Motor neuron (in vitro differentiated cells): ENCODE measurements around the gene SLC22A17. TPM values are rescaled to one million over a fixed set of nuclear protein-coding genes. Genes with fewer than 3 reads are reported as not detected.

Experiments used
- ATAC-seq, 8 experiments: fragments of 200-7000 bp; cut with Tn5 transposase; replicated peaks in 6 of 8; 2 replicates each; pipeline ENCODE4 v1.8.0; 2021; ENCODE audit warnings: mild to moderate bottlenecking in 8 of 8, moderate library complexity in 8 of 8
- H3K27ac ChIP-seq, 2 donors: fragments of 250-450 bp; sonication (Bioruptor Pico); 2 replicates each; pipeline ENCODE4 v1.9.0; 2021; ENCODE audit warnings: antibody characterized with exemption in 2 of 2, mild to moderate bottlenecking in 2 of 2, moderate library complexity in 1 of 2
- H3K4me1 ChIP-seq, 2 donors: fragments of 250-450 bp; sonication (Bioruptor Pico); replicated peaks in 1 of 2; 2 replicates each; pipeline ENCODE4 v1.6.1; 2021; ENCODE audit warnings: antibody characterized with exemption in 2 of 2, mild to moderate bottlenecking in 2 of 2, moderate library complexity in 1 of 2
- H3K4me3 ChIP-seq, 5 donors: fragments of 250-450 bp; sonication (Bioruptor Pico); 2 replicates each; pipeline ENCODE4 v1.9.0; 2021; ENCODE audit warnings: antibody characterized with exemption in 5 of 5, mild to moderate bottlenecking in 5 of 5, moderate library complexity in 4 of 5
- WGBS, 10 experiments: fragments of 450-650 bp; shearing (Covaris generic); methylation state at CpG; one replicate each; pipeline ENCODE4 v1.0.0; 2022; 5-methylcytosine and 5-hydroxymethylcytosine counted together
- in situ Hi-C, 9 experiments: fragments of 400-800 bp; cut with MboI; loops; one replicate each; pipeline ENCODE4 v1.15.0; 2021; ENCODE audit warnings: low sequenced_read_pairs in 9 of 9, low pct_unique_long_range_greater_than_20kb in 2 of 9; ENCODE audit not compliant: unreplicated experiment in 9 of 9
- total RNA-seq, 8 experiments: library from RNA; unstranded; fragments of 300-600 nt; gene quantifications; 2 replicates each; pipeline versions ENCODE4 v1.2.3 to v1.2.4, GENCODE V29; 2022

The SLC22A17 gene
- total RNA-seq, 8 experiments from 2014 or later = 3.1 to 110 (median 39.3) TPM

DNA sequence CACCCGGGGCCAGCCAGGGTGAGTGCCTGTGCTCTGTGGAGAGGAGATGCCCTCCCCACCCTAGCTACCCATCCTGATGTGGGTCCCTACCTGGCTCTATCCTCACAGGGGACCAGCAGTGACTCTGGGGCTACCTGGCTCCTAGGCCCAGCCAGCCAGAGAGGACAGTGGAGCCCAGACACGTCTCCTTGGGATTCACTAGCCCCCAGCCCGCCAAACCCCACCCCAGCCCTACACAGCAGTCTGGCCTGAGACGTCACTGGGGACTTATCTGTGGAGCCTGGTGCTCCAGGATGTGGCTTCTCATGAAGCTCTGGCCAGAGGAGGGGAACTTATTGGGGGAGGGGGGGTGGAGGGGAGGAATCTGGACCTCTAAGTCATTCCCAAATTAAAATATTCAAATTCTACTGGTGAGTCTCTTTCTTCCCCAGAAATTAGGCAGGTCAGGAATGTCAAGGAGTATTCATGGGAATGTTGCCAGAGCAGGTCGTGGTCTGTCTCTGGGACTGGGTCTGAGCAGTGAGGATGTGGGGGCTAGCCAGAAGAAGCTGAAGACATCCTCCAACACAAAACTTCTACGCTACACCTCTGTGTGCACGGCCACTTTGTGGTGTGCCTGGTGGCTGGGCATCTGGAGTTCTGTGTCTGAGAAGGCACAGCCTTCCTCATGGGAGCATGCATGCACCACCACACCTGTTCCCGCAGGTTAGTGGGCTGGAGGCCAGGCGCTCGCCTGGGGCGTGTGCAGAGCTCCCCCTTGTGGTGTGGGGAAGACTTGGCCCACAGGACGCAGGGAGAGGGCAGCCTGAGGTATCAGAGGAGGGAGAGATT is 26.9 kb upstream of the SLC22A17 start:
- no peak overlapping the region for H3K4me3 ChIP-seq
- 33 to 85% (median 50%) methylated on average over 2 to 6 of the region's 12 CpGs; no CpG with 5 or more reads in 6 of the 10 experiments for WGBS, 10 experiments
- H3K27ac ChIP-seq = no peak overlapping the region
- in situ Hi-C loops = loop anchor here in 1 of 9 experiments (10.0 kb wide), 1 partner anchor 55 kb away; the partner anchor contains the start of gene PABPN1
- ATAC-seq = peak in 7 of 8 experiments; percentile 38 to 93 (median 74)
- H3K4me1 ChIP-seq = no peaks in the 10 kb centered on the region

DNA sequence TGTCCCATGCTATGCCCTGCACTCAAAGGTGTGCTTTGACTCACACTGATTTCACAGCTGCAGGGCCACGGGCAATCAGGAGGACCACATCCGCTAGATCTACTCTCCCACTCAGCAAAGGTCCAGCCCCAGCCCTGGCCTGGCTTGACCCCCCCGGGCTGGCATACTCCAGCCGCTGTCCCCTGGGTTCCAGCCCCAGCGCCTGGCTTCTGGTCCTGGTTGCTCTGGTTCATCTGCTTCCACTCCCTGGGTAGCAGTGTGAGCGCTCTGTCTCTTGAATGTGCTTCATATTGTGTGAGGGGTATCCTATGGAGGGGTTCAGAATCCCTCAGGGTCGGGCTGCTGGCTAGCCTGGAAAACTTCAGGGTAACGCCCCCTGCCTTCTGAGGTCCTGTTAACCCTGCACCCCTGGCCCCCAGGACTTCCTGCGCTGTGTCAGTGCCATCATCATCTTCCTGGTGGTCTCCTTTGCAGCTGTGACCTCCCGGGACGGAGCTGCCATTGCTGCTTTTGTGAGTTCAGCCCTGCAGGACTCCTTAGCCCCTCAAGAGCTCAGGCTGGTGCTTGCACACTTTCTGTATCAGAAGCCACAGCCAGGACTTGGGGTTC is 26.0 kb upstream of the SLC22A17 start:
- Histone ChIP-seq H3K27ac (no peak overlapping the region), H3K4me1 (no peaks in the 10 kb centered on the region), H3K4me3 (no peak overlapping the region)
- ATAC-seq = no peak
- WGBS, 10 experiments = 40 to 100% (median 71%) methylated on average over 1 to 5 of the region's 11 CpGs; no CpG with 5 or more reads in 4 of the 10 experiments
- in situ Hi-C loops = loop anchor here in 1 of 9 experiments (10.0 kb wide), 1 partner anchor 54 kb away; the partner anchor contains the start of gene PABPN1

DNA sequence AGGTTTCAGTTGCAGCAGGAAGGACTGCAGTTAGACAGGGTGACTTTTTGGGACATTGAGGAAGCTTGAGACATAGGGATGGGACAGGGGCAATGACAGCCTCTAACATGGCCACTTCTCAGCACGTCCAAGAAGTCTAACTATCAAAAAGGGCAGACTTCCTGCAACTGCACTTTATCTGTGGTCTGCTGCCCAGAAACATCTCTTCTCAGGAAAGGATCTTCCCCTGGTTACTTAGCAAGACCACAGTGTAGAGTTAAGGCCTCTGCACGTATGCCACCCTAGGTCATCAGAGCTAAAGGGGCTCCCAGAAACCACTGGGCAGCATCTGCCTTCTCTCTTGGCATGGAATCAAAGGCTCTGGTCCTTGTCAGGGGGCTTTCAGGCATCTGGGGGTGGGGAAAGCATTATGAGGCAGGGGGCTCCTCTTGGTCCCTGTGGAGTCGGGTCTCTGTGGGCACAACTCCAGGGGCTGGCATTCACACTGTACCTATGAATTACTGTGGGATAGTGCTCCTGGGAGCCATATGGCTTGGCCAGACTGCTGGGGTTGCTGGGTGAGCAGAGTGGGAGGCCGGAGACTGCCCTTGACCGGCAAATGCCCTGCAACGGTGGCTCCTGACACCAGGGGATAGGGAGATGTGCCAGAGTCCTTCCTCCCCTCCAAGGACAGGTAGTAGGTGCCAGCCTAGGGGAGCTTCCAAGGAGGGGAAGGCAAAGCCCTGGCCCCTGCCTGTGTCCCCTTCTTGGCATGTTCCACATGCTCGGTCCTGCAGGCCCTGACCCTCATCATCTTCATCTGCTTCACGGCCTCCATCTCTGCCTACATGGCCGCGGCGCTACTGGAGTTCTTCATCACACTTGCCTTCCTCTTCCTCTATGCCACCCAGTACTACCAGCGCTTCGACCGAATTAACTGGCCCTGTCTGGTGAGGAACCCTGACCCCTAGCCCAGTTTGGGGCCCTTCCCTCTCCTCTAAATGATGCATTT is 25.2 kb upstream of the SLC22A17 start:
- no peaks in the 10 kb centered on the region for H3K4me1 ChIP-seq
- ATAC-seq = no peak
- H3K4me3 ChIP-seq = no peak overlapping the region
- 28 to 100% (median 80%) methylated on average over 2 to 7 of the region's 14 CpGs; no CpG with 5 or more reads in 3 of the 10 experiments for WGBS, 10 experiments
- H3K27ac ChIP-seq = no peak overlapping the region
- in situ Hi-C loops = loop anchor here in 1 of 9 experiments (10.0 kb wide), 1 partner anchor 53 kb away; the partner anchor contains the start of gene PABPN1

DNA sequence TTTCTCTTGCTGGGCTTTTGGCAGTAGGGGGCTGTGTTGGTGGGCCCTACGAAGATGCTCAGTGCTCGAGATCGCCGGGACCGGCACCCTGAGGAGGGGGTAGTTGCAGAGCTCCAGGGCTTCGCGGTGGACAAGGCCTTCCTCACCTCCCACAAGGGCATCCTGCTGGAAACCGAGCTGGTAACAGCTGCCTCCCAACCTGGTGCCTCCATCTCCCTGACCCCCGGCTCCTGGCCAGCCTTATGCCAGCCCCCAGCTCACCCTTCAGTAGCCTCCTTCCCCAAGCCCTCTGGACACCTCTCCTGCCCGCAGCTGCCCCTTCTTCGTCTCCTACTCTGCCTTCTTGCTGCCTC is 24.5 kb upstream of the SLC22A17 start:
- no peak for ATAC-seq
- in situ Hi-C loops = loop anchor here in 1 of 9 experiments (10.0 kb wide), 1 partner anchor 52 kb away; the partner anchor contains the start of gene PABPN1
- no peak overlapping the region for H3K27ac ChIP-seq
- H3K4me3 ChIP-seq = no peak overlapping the region
- H3K4me1 ChIP-seq = no peaks in the 10 kb centered on the region
- WGBS, 10 experiments = 30 to 53% (median 45%) methylated on average over 1 to 4 of the region's 11 CpGs; no CpG with 5 or more reads in 6 of the 10 experiments

DNA sequence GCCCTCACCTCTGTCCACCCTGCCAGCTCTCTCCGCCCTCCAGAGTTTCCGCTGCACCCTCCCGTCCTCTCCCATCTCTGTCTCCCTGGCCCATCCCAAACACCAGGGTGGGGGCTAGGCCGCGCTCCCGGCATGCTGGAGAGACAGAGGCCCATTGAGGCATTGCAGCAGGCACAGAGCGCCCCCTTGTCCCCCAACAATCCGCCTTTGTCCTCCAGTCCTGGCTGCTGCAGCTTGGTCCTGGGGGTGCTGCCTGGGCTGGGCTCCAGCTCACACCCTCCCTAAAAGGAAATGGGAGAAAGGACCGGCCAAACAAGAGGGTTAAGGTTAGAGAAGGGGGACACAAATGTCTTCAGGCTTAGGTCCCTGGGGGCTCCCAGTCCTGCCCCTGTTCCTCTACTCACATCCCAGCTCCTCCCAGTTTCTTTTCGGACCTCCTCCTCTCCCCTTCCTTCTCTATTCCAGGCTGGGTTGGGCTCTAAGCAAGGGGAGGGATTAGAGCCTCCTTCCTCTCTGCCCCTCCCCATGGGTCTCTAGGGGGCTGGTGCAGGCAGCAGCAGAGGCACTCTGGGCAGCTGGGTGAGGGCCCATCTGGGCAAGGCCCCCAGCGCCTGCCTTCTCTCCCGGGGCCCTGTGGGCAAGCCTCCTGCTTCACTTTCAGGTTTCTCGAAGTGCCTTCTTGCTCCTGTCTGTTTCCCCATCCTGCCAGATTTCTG is 24.0 kb upstream of the SLC22A17 start, which contains the start of gene CMTM5:
Gene CMTM5, plus strand, starts transcription at position 565 of the 716 bp plus-strand sequence. CDS start 206 bp downstream, outside the sequence.
- Histone ChIP-seq H3K4me1 (no peaks in the 10 kb centered on the region), H3K27ac (no peak within 1 kb of the TSS), H3K4me3 (no peak within 1 kb of the TSS)
- in situ Hi-C loops = loop anchor here in 1 of 9 experiments (10.0 kb wide), 1 partner anchor 52 kb away; the partner anchor contains the start of gene PABPN1
- peak in 2 of 8 experiments; percentile 36 to 54 for ATAC-seq
- 20 to 100% (median 49%) methylated on average over 1 to 4 of the region's 13 CpGs; no CpG with 5 or more reads in 4 of the 10 experiments for WGBS, 10 experiments

DNA sequence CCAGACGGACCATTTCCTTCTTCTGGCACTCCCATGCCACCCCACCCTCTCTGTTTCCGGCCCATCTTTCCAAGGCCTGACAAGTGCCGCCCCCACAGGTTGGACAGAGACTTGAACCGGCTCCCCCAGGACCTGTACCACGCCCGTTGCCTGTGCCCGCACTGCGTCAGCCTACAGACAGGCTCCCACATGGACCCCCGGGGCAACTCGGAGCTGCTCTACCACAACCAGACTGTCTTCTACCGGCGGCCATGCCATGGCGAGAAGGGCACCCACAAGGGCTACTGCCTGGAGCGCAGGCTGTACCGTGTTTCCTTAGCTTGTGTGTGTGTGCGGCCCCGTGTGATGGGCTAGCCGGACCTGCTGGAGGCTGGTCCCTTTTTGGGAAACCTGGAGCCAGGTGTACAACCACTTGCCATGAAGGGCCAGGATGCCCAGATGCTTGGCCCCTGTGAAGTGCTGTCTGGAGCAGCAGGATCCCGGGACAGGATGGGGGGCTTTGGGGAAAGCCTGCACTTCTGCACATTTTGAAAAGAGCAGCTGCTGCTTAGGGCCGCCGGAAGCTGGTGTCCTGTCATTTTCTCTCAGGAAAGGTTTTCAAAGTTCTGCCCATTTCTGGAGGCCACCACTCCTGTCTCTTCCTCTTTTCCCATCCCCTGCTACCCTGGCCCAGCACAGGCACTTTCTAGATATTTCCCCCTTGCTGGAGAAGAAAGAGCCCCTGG is 23.0 kb upstream of the SLC22A17 start:
- in situ Hi-C loops = loop anchor here in 1 of 9 experiments (10.0 kb wide), 1 partner anchor 51 kb away; the partner anchor contains the start of gene PABPN1
- no peak overlapping the region for H3K27ac ChIP-seq

DNA sequence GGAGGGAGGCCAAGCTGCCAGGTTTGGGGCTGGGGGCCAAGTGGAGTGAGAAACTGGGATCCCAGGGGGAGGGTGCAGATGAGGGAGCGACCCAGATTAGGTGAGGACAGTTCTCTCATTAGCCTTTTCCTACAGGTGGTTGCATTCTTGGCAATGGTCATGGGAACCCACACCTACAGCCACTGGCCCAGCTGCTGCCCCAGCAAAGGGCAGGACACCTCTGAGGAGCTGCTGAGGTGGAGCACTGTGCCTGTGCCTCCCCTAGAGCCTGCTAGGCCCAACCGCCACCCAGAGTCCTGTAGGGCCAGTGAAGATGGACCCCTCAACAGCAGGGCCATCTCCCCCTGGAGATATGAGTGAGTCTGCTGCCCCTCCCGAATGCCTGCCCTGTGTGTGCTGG is 20.4 kb upstream of the SLC22A17 start:
- Histone ChIP-seq H3K4me3 (no peak overlapping the region), H3K4me1 (no peaks in the 10 kb centered on the region), H3K27ac (no peak overlapping the region)
- no peak for ATAC-seq
- 0 to 80% (median 30%) methylated on average over 1 of the region's 3 CpGs; no CpG with 5 or more reads in 6 of the 10 experiments for WGBS, 10 experiments
- in situ Hi-C loops = loop anchor here in 1 of 9 experiments (10.0 kb wide), 1 partner anchor 48 kb away; the partner anchor contains the start of gene PABPN1

More for the DNA sequence above, 23.0 kb upstream of the SLC22A17 start:
- 29 to 100% (median 93%) methylated on average over 1 to 6 of the region's 21 CpGs; no CpG with 5 or more reads in 3 of the 10 experiments for WGBS, 10 experiments
- ATAC-seq = no peak
- no peak overlapping the region for H3K4me3 ChIP-seq
- no peaks in the 10 kb centered on the region for H3K4me1 ChIP-seq

DNA sequence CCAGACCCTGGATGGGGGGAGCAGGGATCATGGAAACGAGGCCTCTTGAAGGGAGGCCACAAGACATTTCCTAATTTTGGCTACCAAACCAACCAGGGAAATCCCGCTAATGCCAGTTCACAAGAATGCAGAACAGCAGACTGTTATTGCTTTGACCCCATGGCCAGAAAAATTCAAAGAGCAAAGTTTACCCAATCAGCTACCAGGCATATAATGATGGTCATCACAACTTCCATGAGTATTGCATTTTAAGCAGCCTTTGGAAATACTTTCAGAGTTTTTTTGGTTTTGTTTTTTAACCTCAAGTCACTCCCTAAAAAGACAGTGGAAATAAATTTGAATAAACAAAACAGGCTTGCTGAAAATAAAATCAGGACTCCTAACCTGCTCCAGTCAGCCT is 19.8 kb upstream of the SLC22A17 start, which contains the start of gene IL25:
Gene IL25, plus strand, starts transcription at position 301 of the 400 bp plus-strand sequence.
- 13 to 75% (median 39%) methylated on average over 1 to 2 of the region's 2 CpGs; no CpG with 5 or more reads in 4 of the 10 experiments for WGBS, 10 experiments
- no peak within 1 kb of the TSS for H3K27ac ChIP-seq
- H3K4me3 ChIP-seq = no peak within 1 kb of the TSS
- in situ Hi-C loops = loop anchor here in 1 of 9 experiments (10.0 kb wide), 1 partner anchor 48 kb away; the partner anchor contains the start of gene PABPN1
- H3K4me1 ChIP-seq = no peaks in the 10 kb centered on the region
- no peak for ATAC-seq

DNA sequence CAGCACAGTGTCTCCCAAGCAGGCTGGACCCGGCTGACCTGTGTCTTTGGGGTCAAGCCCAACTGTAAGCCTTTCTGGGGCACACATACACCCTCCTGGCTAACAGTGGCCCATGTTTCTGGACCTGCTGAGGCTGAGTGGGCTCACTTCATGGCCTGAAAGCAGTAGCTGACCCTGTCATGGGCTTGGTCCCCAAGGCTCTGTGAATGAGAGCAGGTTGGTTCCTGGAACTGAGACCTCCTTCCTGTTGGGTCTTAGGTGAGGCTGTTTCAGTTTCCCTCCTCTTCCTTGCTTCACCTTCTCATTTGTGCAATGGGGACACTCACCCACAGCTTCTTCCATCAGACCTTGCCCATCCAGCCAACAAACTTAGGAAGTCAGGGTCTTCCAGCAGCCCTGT is 19.2 kb upstream of the SLC22A17 start:
- in situ Hi-C loops = loop anchor here in 1 of 9 experiments (10.0 kb wide), 1 partner anchor 47 kb away; the partner anchor contains the start of gene PABPN1

DNA sequence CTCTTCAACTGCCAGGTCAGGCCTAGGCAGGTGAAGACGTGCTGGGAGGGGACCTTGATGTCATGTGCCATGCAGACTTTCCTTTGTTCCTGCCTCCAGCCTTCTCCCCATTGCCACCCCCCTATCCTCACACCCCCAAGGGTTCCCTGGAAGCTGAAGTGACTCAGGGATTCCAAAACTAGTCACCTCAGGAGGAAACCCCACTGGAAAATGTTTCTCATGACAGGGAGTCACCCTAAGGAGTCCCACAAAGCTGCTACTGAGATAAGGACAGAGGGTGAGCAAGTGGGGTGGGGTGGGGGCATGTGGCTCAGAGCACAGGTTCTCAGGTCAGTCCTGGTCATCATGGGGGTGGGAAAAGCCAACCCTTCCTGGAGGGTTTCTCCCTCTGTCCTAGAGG is 17.5 kb upstream of the SLC22A17 start:
- WGBS, 10 experiments = 20 to 60% methylated on average over 1 of the region's 1 CpG; no CpG with 5 or more reads in 8 of the 10 experiments
- H3K4me1 ChIP-seq = peaks cover 0 to 13% of the 10 kb centered on the region in 2 donors
- in situ Hi-C loops = loop anchor here in 1 of 9 experiments (10.0 kb wide), 1 partner anchor 45 kb away; the partner anchor contains the start of gene PABPN1

More for the DNA sequence above, 19.2 kb upstream of the SLC22A17 start:
- no peak overlapping the region for H3K4me3 ChIP-seq
- WGBS, 10 experiments = 0 to 100% (median 24%) methylated on average over 1 of the region's 1 CpG; no CpG with 5 or more reads in 6 of the 10 experiments
- peaks cover 0 to under 1% of the 10 kb centered on the region in 2 donors for H3K4me1 ChIP-seq
- H3K27ac ChIP-seq = no peak overlapping the region
- ATAC-seq = no peak

More for the DNA sequence above, 17.5 kb upstream of the SLC22A17 start:
- no peak overlapping the region for H3K4me3 ChIP-seq
- no peak overlapping the region for H3K27ac ChIP-seq
- no peak for ATAC-seq
